OCI-LY3 (cell line): ENCODE data around the gene MAGEB17.

Source experiments
- EZH2phosphoT487 ChIP-seq: fragments of 200-600 bp; shearing (Covaris generic); IDR thresholded peaks from 2 replicates; pipeline ENCODE4 v1.6.1; 2018; ENCODE audit warnings: antibody characterized with exemption, mixed run types, low read depth
- TF ChIP-seq, protein P1 (sequence below): fragments of 200-600, 300-600 bp; sonication (generic); IDR thresholded peaks from 2 replicates; pipeline ENCODE4 v1.5.1; 2014; ENCODE audit warnings: antibody characterized with exemption, low read length, low read depth

- TF ChIP-seq, protein P1, sequence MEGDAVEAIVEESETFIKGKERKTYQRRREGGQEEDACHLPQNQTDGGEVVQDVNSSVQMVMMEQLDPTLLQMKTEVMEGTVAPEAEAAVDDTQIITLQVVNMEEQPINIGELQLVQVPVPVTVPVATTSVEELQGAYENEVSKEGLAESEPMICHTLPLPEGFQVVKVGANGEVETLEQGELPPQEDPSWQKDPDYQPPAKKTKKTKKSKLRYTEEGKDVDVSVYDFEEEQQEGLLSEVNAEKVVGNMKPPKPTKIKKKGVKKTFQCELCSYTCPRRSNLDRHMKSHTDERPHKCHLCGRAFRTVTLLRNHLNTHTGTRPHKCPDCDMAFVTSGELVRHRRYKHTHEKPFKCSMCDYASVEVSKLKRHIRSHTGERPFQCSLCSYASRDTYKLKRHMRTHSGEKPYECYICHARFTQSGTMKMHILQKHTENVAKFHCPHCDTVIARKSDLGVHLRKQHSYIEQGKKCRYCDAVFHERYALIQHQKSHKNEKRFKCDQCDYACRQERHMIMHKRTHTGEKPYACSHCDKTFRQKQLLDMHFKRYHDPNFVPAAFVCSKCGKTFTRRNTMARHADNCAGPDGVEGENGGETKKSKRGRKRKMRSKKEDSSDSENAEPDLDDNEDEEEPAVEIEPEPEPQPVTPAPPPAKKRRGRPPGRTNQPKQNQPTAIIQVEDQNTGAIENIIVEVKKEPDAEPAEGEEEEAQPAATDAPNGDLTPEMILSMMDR = no peak
- no peak for TF ChIP-seq EZH2phosphoT487
These were observed 44.7 kb downstream of the MAGEB17 start for GRCh38 chrX:16212024-16212423.
